Erythroblast (primary cell): ENCODE data around the gene CACTIN.

ENCODE experiments used
- GATA1 ChIP-seq: IDR thresholded peaks from 2 replicates; pipeline ENCODE4 v1.6.1; 2011; ENCODE audit warnings: low read depth, mild to moderate bottlenecking, control low read depth, low read length, moderate library complexity
- POLR2A ChIP-seq: IDR thresholded peaks from 2 replicates; pipeline ENCODE4 v1.6.1; 2011; ENCODE audit warnings: mild to moderate bottlenecking, low read length

- TF ChIP-seq POLR2A: no peak
- no peak for TF ChIP-seq GATA1
Measured at GRCh38 chr19:3611841-3612240, 14.7 kb downstream of the CACTIN start.
